GM21526 (cell line): ENCODE data around the gene NEK7.

ENCODE experiments used
- ATAC-seq: cut with Tn5 transposase; IDR thresholded peaks from one replicate; pipeline ENCODE4 v1.9.1; 2021; ENCODE audit warnings: moderate library complexity; ENCODE audit not compliant: unreplicated experiment, low FRiP score

NEK7 gene

GRCh38 chr1:198328458-198329032, 171.7 kb downstream of the NEK7 start:
- ATAC-seq = no peak

- no peak for ATAC-seq
These were observed 174.3 kb downstream of the NEK7 start for GRCh38 chr1:198330982-198331615.

GRCh38 chr1:198333744-198334143, 176.9 kb downstream of the NEK7 start:
- ATAC-seq = no peak

GRCh38 chr1:198335663-198336062, 178.9 kb downstream of the NEK7 start:
- ATAC-seq = no peak

GRCh38 chr1:198337886-198338285, 181.1 kb downstream of the NEK7 start:
- ATAC-seq = no peak

- ATAC-seq = no peak
These were observed 183.3 kb downstream of the NEK7 start for GRCh38 chr1:198340139-198340538.

GRCh38 chr1:198346178-198346577, 189.4 kb downstream of the NEK7 start:
- no peak for ATAC-seq

GRCh38 chr1:198350456-198350855, 193.7 kb downstream of the NEK7 start:
- no peak for ATAC-seq

- ATAC-seq = peak; percentile 88
These were observed 196.3 kb downstream of the NEK7 start for GRCh38 chr1:198352975-198353695.

- ATAC-seq = no peak
These were observed 201.1 kb downstream of the NEK7 start for GRCh38 chr1:198357937-198358336.

GRCh38 chr1:198359024-198359653, 202.3 kb downstream of the NEK7 start:
- no peak for ATAC-seq

- ATAC-seq = no peak
These were observed 203.5 kb downstream of the NEK7 start for GRCh38 chr1:198360208-198360729.

- ATAC-seq = no peak
These were observed 204.5 kb downstream of the NEK7 start for GRCh38 chr1:198361237-198361767.

- ATAC-seq = no peak
These were observed 206.9 kb downstream of the NEK7 start for GRCh38 chr1:198363625-198364151.

- ATAC-seq = no peak
These were observed 207.7 kb downstream of the NEK7 start for GRCh38 chr1:198364471-198364870.

GRCh38 chr1:198367296-198367695, 210.5 kb downstream of the NEK7 start:
- no peak for ATAC-seq

- no peak for ATAC-seq
These were observed 214.2 kb downstream of the NEK7 start for GRCh38 chr1:198370996-198371395.
